Endothelial cell of umbilical vein (primary cell): ENCODE data around the gene PARP12.

Experiments
- EZH2 ChIP-seq: IDR thresholded peaks from 2 replicates; pipeline ENCODE4 v1.6.1; 2012; ENCODE audit warnings: borderline replicate concordance, low read depth, mild to moderate bottlenecking, moderate library complexity, low read length, inconsistent platforms; ENCODE audit not compliant: severe bottlenecking
- JUN ChIP-seq: IDR thresholded peaks from 2 replicates; pipeline ENCODE4 v1.6.1; 2011; ENCODE audit warnings: borderline replicate concordance, low read depth; ENCODE audit not compliant: insufficient read length, insufficient read depth
- POLR2A ChIP-seq: IDR thresholded peaks from 2 replicates; pipeline ENCODE4 v1.6.1; 2012; ENCODE audit warnings: low read depth, mild to moderate bottlenecking, control low read depth, low read length
- TF ChIP-seq, protein P1 (sequence below), 2 donors: IDR thresholded peaks; 1 replicate in 1 of 2; 2 replicates in 1 of 2; pipeline ENCODE4 v1.5.1; 2011; ENCODE audit warnings: low read length in 2 of 2, mild to moderate bottlenecking in 2 of 2, moderate library complexity in 2 of 2, control low read depth in 1 of 2, inconsistent platforms in 1 of 2, low read depth in 1 of 2; ENCODE audit not compliant: insufficient read depth in 1 of 2; ENCODE audit errors: extremely low read depth in 1 of 2

- TF ChIP-seq, protein P1, sequence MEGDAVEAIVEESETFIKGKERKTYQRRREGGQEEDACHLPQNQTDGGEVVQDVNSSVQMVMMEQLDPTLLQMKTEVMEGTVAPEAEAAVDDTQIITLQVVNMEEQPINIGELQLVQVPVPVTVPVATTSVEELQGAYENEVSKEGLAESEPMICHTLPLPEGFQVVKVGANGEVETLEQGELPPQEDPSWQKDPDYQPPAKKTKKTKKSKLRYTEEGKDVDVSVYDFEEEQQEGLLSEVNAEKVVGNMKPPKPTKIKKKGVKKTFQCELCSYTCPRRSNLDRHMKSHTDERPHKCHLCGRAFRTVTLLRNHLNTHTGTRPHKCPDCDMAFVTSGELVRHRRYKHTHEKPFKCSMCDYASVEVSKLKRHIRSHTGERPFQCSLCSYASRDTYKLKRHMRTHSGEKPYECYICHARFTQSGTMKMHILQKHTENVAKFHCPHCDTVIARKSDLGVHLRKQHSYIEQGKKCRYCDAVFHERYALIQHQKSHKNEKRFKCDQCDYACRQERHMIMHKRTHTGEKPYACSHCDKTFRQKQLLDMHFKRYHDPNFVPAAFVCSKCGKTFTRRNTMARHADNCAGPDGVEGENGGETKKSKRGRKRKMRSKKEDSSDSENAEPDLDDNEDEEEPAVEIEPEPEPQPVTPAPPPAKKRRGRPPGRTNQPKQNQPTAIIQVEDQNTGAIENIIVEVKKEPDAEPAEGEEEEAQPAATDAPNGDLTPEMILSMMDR (IDR thresholded peaks at IDR 0.05; ENCODE audit: extremely low read depth in 1 of 2, insufficient read depth in 1 of 2, low read depth in 1 of 2, low read length in 2 of 2), result no peak
- no peak for TF ChIP-seq JUN
- TF ChIP-seq EZH2, result no peak
- TF ChIP-seq POLR2A, result no peak
Measured at GRCh38 chr7:140015471-140015970, 47.2 kb downstream of the PARP12 start.
